ENCODE data around the gene CFAP251. TPM values are rescaled to one million over a fixed set of nuclear protein-coding genes. Genes with fewer than 3 reads are reported as not detected.

CFAP251 gene
- total and polyA plus RNA-seq, 2 donors (not counting 3 experiments of a cell fraction or from before 2014, with no cell fraction given), result 3.3 to 4.0 TPM

DNA sequence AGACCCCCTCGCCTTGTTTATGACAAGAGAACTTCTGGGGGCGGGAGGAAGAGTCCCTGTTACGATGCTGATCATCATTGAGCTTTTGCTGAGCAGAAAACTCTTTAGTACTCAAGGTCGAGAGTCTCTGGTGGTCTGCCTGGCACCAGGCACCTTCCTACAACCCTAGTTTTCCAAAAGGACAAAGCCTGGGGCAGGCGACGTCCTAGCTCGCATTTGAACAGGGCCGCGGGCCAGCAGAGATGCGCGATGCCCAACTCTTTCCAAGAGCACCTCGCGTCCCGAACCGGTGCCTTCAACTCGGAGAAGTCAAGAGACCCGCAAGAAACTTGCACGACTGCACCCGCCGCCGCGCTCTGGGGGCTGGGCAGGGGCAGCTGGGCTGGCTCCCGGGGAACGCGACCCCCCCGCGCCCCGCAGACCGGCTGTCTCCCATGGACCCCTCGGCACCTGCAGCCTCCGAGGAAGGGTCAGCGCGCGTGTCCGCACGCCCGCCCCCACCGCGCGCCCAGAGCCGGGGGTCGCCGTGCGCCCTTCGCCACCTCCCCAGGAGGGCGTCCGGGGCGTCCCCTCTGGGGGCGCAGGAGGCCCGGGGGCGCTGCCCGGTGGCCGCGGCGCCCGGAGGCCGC lies 102.9 kb downstream of the CFAP251 start:
- no TSS peak for BruUV-seq (replicated peaks)
- Histone ChIP-seq H3K4me3 (replicated peaks in 1 of 3; ENCODE audit: insufficient read depth in 1 of 3, low read depth in 1 of 3, low read length in 3 of 3) (peak overlapping the region; percentile 43 to 58 (median 49)), H3K9ac (replicated peaks; ENCODE audit: extremely low read depth, insufficient read depth, low read length) (no peak overlapping the region), H2AFZ (ENCODE audit: low read depth, low read length) (peak overlapping the region; percentile 61), H3K4me1 (ENCODE audit: control insufficient read depth, extremely low read depth, insufficient read depth, low read length) (peaks cover 19% of the 10 kb centered on the region), H3K4me2 (ENCODE audit: insufficient read depth, low read length) (peak overlapping the region; percentile 77), H3K9me3 (replicated peaks; ENCODE audit: control insufficient read depth, insufficient read depth, low read length) (no peaks in the 10 kb centered on the region), H4K20me1 (replicated peaks; ENCODE audit: control insufficient read depth, extremely low read depth, insufficient read depth, low read length) (no peaks in the 10 kb centered on the region), H3K27ac (ENCODE audit: insufficient read depth, low read depth, low read length) (no peak overlapping the region), H3K9me1 (replicated peaks; ENCODE audit: control insufficient read depth, extremely low read depth, insufficient read depth, low read length) (no peaks in the 10 kb centered on the region), H3K36me3 (ENCODE audit: control insufficient read depth in 2 of 2, extremely low read depth in 1 of 2, insufficient read depth in 2 of 2, low read length in 2 of 2) (no peaks in the 10 kb centered on the region), H3K27me3 (ENCODE audit: control insufficient read depth in 2 of 2, insufficient read depth in 2 of 2, low read length in 2 of 2) (no peaks in the 10 kb centered on the region), H3K79me2 (ENCODE audit: control insufficient read depth, insufficient read depth, low read length) (peaks cover 12% of the 10 kb centered on the region)
- TF ChIP-seq GATA2 (IDR thresholded peaks at IDR 0.05; ENCODE audit: insufficient read depth, insufficient read length, low read depth, low read length) (no peak), POLR2A (IDR thresholded peaks at IDR 0.05; ENCODE audit: low read depth, low read length) (no peak), MYC (IDR thresholded peaks at IDR 0.05; ENCODE audit: low read depth, low read length) (no peak), JUN (IDR thresholded peaks at IDR 0.05; ENCODE audit: borderline replicate concordance, insufficient read depth, insufficient read length, low read depth) (no peak), EZH2 (IDR thresholded peaks at IDR 0.05; ENCODE audit: borderline replicate concordance, low read depth, low read length, severe bottlenecking) (no peak), POLR2AphosphoS5 (IDR thresholded peaks at IDR 0.05; ENCODE audit: insufficient read depth, low read depth, low read length) (no peak), FOS (IDR thresholded peaks at IDR 0.05; ENCODE audit: borderline replicate concordance, insufficient read depth, low read length) (no peak)
- TF ChIP-seq, protein P1, sequence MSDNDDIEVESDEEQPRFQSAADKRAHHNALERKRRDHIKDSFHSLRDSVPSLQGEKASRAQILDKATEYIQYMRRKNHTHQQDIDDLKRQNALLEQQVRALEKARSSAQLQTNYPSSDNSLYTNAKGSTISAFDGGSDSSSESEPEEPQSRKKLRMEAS (IDR thresholded peaks at IDR 0.05; ENCODE audit: insufficient read depth, insufficient read length), result no peak
- TF ChIP-seq, protein P2, sequence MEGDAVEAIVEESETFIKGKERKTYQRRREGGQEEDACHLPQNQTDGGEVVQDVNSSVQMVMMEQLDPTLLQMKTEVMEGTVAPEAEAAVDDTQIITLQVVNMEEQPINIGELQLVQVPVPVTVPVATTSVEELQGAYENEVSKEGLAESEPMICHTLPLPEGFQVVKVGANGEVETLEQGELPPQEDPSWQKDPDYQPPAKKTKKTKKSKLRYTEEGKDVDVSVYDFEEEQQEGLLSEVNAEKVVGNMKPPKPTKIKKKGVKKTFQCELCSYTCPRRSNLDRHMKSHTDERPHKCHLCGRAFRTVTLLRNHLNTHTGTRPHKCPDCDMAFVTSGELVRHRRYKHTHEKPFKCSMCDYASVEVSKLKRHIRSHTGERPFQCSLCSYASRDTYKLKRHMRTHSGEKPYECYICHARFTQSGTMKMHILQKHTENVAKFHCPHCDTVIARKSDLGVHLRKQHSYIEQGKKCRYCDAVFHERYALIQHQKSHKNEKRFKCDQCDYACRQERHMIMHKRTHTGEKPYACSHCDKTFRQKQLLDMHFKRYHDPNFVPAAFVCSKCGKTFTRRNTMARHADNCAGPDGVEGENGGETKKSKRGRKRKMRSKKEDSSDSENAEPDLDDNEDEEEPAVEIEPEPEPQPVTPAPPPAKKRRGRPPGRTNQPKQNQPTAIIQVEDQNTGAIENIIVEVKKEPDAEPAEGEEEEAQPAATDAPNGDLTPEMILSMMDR (IDR thresholded peaks at IDR 0.05; ENCODE audit: extremely low read depth in 1 of 2, insufficient read depth in 1 of 2, low read depth in 1 of 2, low read length in 2 of 2), result no peak
- FAIRE-seq (no peak), DNase-seq (ENCODE audit: low read depth, low spot score) (peak; percentile 39)
- dilution Hi-C loops (cut with MboI; ENCODE audit: extremely low pct_ligation_motif_present, low sequenced_read_pairs), result no loop called here
- ChIA-PET CTCF (interaction anchor here (1.0 to 3.2 kb wide), 6 partner anchors 14 to 104 kb away, joined by 3 to 21 read pairs (median 6); partner anchors contain the start of gene CFAP251), POLR2A (no interaction called here)
- intact Hi-C loops (cut with micrococcal nuclease), result loop anchor here (5.0 kb wide), 1 partner anchor 56 kb away; the partner anchor contains the start of gene MLXIP
